Natural killer cell treated with Interleukin-12 subunit alpha and Interleukin-12 subunit beta and Interleukin-15 and Interleukin-18, amount 100 ng/mL, for 72 hours (primary cell): ENCODE data around the gene ITGA2. TPM values are rescaled to one million over a fixed set of nuclear protein-coding genes. Genes with fewer than 3 reads are reported as not detected.
A peak's percentile ranks its signal among the peaks of the same experiment; 100 is the strongest.

Experiments
- ATAC-seq, 2 donors: fragments of 150-1000 bp; cut with Tn5 transposase in 1 of 2; sonication (Bioruptor Pico), chemical (Tn5 transposase) in 1 of 2; 2 replicates each; pipeline ENCODE4 v1.10.0; 2021
- DNase-seq: peaks from one replicate; pipeline ENCODE4 v3.0.0; 2022; ENCODE audit warnings: low spot score
- H3K27ac Mint-ChIP-seq, 2 donors: 1 replicate in 1 of 2; 2 replicates in 1 of 2; pipeline ENCODE4 v1.8.0; 2022; ENCODE audit warnings: mixed read lengths in 2 of 2, mild to moderate bottlenecking in 1 of 2, moderate library complexity in 1 of 2
- H3K27me3 Mint-ChIP-seq, 2 donors: 1 replicate in 1 of 2; 2 replicates in 1 of 2; pipeline ENCODE4 v1.8.0; 2022; ENCODE audit warnings: mixed read lengths in 2 of 2
- H3K36me3 Mint-ChIP-seq: one replicate; pipeline ENCODE4 v1.8.0; 2022; ENCODE audit warnings: mixed read lengths
- H3K4me1 Mint-ChIP-seq, 2 donors: 1 replicate in 1 of 2; 2 replicates in 1 of 2; pipeline ENCODE4 v1.8.0; 2022; ENCODE audit warnings: low read depth in 2 of 2, mixed read lengths in 2 of 2, mild to moderate bottlenecking in 1 of 2
- H3K4me3 Mint-ChIP-seq: one replicate; pipeline ENCODE4 v1.8.0; 2022; ENCODE audit warnings: mixed read lengths
- H3K9me3 Mint-ChIP-seq: 2 replicates; pipeline ENCODE4 v1.8.0; 2022; ENCODE audit warnings: mixed read lengths
- total RNA-seq, 2 donors: library from RNA; stranded (reverse); gene quantifications; one replicate each; pipeline ENCODE4 v1.2.3, GENCODE V29; 2022

The ITGA2 gene
- total RNA-seq = under 1 TPM; 0.10 to 0.17 TPM

- peaks cover 3 to 5% of the 10 kb centered on the region in 2 donors for H3K4me1 Mint-ChIP-seq
- H3K36me3 Mint-ChIP-seq = no peaks in the 10 kb centered on the region
- H3K9me3 Mint-ChIP-seq = no peaks in the 10 kb centered on the region
- ATAC-seq (peak; percentile 80 to 83), DNase-seq (no peak)
- no peak within 1 kb of the TSS for H3K27ac Mint-ChIP-seq
- H3K4me3 Mint-ChIP-seq = peak within 1 kb of the TSS; percentile 66
- H3K27me3 Mint-ChIP-seq = peaks cover 44 to 55% of the 10 kb centered on the region in 2 donors
Measured at GRCh38 chr5:52989025-52989780, at the start of gene ITGA2. TSS of gene ITGA2 (plus strand) at chr5:52989352. CDS start at chr5:52989469, 117 bp downstream.

- DNase-seq (no peak), ATAC-seq (peak in 1 of 2 donors; percentile 43)
- Mint-ChIP-seq H3K4me1 (peaks cover under 1 to 7% of the 10 kb centered on the region in 2 donors), H3K27ac (no peak overlapping the region), H3K27me3 (peaks cover 0 to 3% of the 10 kb centered on the region in 2 donors), H3K36me3 (peaks cover 6% of the 10 kb centered on the region), H3K9me3 (no peaks in the 10 kb centered on the region), H3K4me3 (no peak overlapping the region)
Measured at GRCh38 chr5:52943285-52943684, 45.9 kb upstream of the ITGA2 start.

- peak in 1 of 2 donors; percentile 17 for ATAC-seq
Measured at GRCh38 chr5:52943808-52944207, 45.3 kb upstream of the ITGA2 start.

GRCh38 chr5:52945040-52945439, 44.1 kb upstream of the ITGA2 start:
- peaks cover 10% of the 10 kb centered on the region for H3K36me3 Mint-ChIP-seq
- H3K4me3 Mint-ChIP-seq = peak overlapping the region; percentile 49
- H3K9me3 Mint-ChIP-seq = no peaks in the 10 kb centered on the region
- ATAC-seq (no peak), DNase-seq (no peak)
- H3K4me1 Mint-ChIP-seq = peaks cover 5 to 12% of the 10 kb centered on the region in 2 donors
- peaks cover 0 to 3% of the 10 kb centered on the region in 2 donors for H3K27me3 Mint-ChIP-seq
- no peak overlapping the region for H3K27ac Mint-ChIP-seq

More at GRCh38 chr5:52943808-52944207, 45.3 kb upstream of the ITGA2 start:
- Mint-ChIP-seq H3K4me3 (no peak overlapping the region), H3K27me3 (peaks cover 0 to 3% of the 10 kb centered on the region in 2 donors), H3K27ac (no peak overlapping the region), H3K36me3 (peaks cover 6% of the 10 kb centered on the region), H3K4me1 (peaks cover 5 to 12% of the 10 kb centered on the region in 2 donors), H3K9me3 (no peaks in the 10 kb centered on the region)
- DNase-seq = no peak

DNA sequence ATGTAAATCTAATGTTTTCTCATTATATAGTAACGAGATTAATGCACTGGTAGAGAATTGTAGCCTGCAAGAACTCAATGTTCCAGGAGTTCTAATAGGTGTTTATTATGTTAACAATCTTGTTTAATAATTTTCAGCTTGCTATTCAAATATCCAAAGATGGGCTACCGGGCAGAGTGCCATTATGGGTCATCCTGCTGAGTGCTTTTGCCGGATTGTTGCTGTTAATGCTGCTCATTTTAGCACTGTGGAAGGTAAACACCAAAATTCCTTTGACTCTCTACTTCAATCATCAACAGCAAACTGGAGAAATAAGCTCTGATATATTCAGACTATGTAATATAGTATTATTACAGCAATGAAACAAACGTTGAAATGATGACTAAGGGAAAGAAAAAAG, 41.9 kb upstream of the ITGA2 start:
- H3K27me3 Mint-ChIP-seq = no peaks in the 10 kb centered on the region
- ATAC-seq = no peak
- peaks cover 5 to 12% of the 10 kb centered on the region in 2 donors for H3K4me1 Mint-ChIP-seq
- peaks cover 10% of the 10 kb centered on the region for H3K36me3 Mint-ChIP-seq
- no peak overlapping the region for H3K4me3 Mint-ChIP-seq
- DNase-seq = no peak
- H3K9me3 Mint-ChIP-seq = no peaks in the 10 kb centered on the region
- H3K27ac Mint-ChIP-seq = no peak overlapping the region

GRCh38 chr5:52947851-52948250, 41.3 kb upstream of the ITGA2 start:
- Mint-ChIP-seq H3K4me1 (peaks cover 5 to 12% of the 10 kb centered on the region in 2 donors), H3K27me3 (no peaks in the 10 kb centered on the region), H3K36me3 (peaks cover 10% of the 10 kb centered on the region), H3K4me3 (no peak overlapping the region), H3K9me3 (no peaks in the 10 kb centered on the region), H3K27ac (no peak overlapping the region)
- ATAC-seq (no peak), DNase-seq (no peak)

GRCh38 chr5:52948418-52949076, 40.6 kb upstream of the ITGA2 start:
- H3K4me1 Mint-ChIP-seq = peaks cover 5 to 12% of the 10 kb centered on the region in 2 donors
- no peak overlapping the region for H3K27ac Mint-ChIP-seq
- ATAC-seq (peak; percentile 82 to 97), DNase-seq (no peak)
- H3K27me3 Mint-ChIP-seq = no peaks in the 10 kb centered on the region
- H3K36me3 Mint-ChIP-seq = peaks cover 4% of the 10 kb centered on the region
- H3K9me3 Mint-ChIP-seq = no peaks in the 10 kb centered on the region
- H3K4me3 Mint-ChIP-seq = peak overlapping the region; percentile 7

DNA sequence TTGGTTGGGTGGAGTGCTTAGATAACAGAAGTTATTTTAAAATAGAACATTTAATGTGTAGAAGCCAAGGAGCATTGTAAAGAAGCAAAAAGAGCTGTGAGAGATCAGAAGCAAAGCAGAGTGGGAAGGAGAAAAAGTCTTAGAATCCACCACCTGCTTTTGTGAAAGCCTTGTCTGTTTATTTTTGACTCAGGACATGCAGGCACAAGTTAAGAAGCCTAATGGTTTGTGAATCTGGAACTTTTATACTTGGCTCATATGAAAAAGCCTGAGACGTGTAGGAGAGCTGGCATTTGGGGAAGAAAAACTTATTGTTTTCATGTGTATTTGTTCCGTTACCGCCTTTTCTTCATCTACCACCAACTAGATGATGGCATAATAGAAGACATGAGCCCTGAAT, 38.5 kb upstream of the ITGA2 start:
- H3K9me3 Mint-ChIP-seq = no peaks in the 10 kb centered on the region
- no peaks in the 10 kb centered on the region for H3K27me3 Mint-ChIP-seq
- H3K4me1 Mint-ChIP-seq = peaks cover 5 to 12% of the 10 kb centered on the region in 2 donors
- ATAC-seq (no peak), DNase-seq (no peak)
- H3K4me3 Mint-ChIP-seq = no peak overlapping the region
- H3K36me3 Mint-ChIP-seq = peaks cover 9% of the 10 kb centered on the region
- no peak overlapping the region for H3K27ac Mint-ChIP-seq

- peaks cover 0 to 3% of the 10 kb centered on the region in 2 donors for H3K27me3 Mint-ChIP-seq
- no peak overlapping the region for H3K4me3 Mint-ChIP-seq
- H3K27ac Mint-ChIP-seq = no peak overlapping the region
- peaks cover 9% of the 10 kb centered on the region for H3K36me3 Mint-ChIP-seq
- ATAC-seq (no peak), DNase-seq (no peak)
- H3K9me3 Mint-ChIP-seq = no peaks in the 10 kb centered on the region
- H3K4me1 Mint-ChIP-seq = peaks cover 5 to 9% of the 10 kb centered on the region in 2 donors
Measured at GRCh38 chr5:52952483-52952882, 36.7 kb upstream of the ITGA2 start.

DNA sequence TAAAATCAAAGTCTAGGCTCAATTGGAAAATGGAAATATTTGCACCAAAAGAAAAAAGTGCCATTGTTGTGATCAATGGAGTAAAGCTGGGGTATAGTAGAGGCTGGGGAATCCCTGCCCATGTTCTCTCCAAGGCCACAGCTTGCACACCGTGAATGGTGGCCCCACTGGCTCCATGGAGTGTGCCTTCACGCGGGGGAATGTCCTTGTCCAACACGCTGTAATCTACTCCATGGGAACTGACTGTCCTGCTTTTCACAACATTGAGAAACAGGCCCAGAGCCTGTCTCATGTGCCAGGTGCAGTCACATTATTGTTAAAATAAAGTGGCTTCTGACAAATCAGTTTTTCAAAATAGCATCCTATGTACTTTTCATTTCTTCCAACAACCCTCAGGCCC, 33.1 kb upstream of the ITGA2 start:
- no peaks in the 10 kb centered on the region for H3K4me1 Mint-ChIP-seq
- no peak for ATAC-seq

GRCh38 chr5:52956915-52957747, 32.0 kb upstream of the ITGA2 start:
- DNase-seq (no peak), ATAC-seq (no peak)
- Mint-ChIP-seq H3K9me3 (no peaks in the 10 kb centered on the region), H3K36me3 (peaks cover 5% of the 10 kb centered on the region), H3K4me3 (no peak overlapping the region), H3K27ac (no peak overlapping the region), H3K27me3 (peaks cover 6 to 14% of the 10 kb centered on the region in 2 donors), H3K4me1 (no peaks in the 10 kb centered on the region)

More for the DNA sequence above, 33.1 kb upstream of the ITGA2 start:
- H3K9me3 Mint-ChIP-seq = no peaks in the 10 kb centered on the region
- peaks cover 6 to 14% of the 10 kb centered on the region in 2 donors for H3K27me3 Mint-ChIP-seq
- no peak overlapping the region for H3K4me3 Mint-ChIP-seq
- H3K27ac Mint-ChIP-seq = no peak overlapping the region
- H3K36me3 Mint-ChIP-seq = peaks cover 5% of the 10 kb centered on the region
- no peak for DNase-seq

DNA sequence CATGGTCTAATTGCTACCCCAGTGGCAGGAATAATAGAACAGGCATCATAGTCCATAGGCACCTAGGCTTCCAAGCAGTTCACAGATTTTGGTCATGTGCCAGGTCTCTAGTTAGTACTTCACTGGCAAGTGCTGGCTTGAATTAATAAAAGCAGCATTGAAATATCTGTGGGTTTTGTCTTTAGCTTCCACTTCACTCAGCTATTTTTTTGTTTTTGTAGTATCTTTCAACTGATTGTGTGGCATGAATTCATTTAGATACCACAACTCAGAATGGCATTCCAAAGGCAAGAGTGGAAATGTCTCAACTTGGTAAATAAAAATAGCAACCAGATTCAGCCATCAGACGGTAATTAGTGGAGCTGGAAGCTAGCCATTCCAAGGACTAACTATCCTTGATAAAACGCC, 27.9 kb upstream of the ITGA2 start:
- no peaks in the 10 kb centered on the region for H3K36me3 Mint-ChIP-seq
- no peak overlapping the region for H3K27ac Mint-ChIP-seq
- no peaks in the 10 kb centered on the region for H3K4me1 Mint-ChIP-seq
- DNase-seq = no peak
- ATAC-seq = no peak
- H3K9me3 Mint-ChIP-seq = no peaks in the 10 kb centered on the region
- peaks cover 6 to 21% of the 10 kb centered on the region in 2 donors for H3K27me3 Mint-ChIP-seq
- no peak overlapping the region for H3K4me3 Mint-ChIP-seq

DNA sequence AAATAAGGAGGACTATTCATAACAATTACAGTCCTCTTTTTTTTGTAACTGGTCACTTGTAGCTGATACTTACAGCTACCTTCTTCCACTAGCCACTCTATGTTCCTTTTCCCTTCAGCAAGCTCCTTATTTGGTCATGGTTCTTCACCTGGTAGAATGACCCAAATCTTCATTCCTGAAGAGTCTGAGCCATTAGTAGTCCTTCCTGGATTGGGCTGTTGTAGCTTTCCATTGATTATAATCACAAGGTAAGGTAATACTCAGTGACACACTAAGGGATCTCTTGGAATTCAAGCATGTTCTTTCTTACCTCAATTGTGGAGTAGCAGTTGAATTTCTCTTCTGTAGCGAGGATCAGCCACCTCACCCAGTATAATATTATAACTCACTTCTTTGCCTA, 25.5 kb upstream of the ITGA2 start:
- ATAC-seq = no peak
- H3K4me1 Mint-ChIP-seq = no peaks in the 10 kb centered on the region
- H3K27me3 Mint-ChIP-seq = peaks cover 4 to 35% of the 10 kb centered on the region in 2 donors
- H3K9me3 Mint-ChIP-seq = peaks cover 2% of the 10 kb centered on the region
- peaks cover 2% of the 10 kb centered on the region for H3K36me3 Mint-ChIP-seq
- DNase-seq = no peak
- H3K4me3 Mint-ChIP-seq = no peak overlapping the region
- no peak overlapping the region for H3K27ac Mint-ChIP-seq
